Measurements from ENCODE around the gene FOXP1. TPM values are rescaled to one million over a fixed set of nuclear protein-coding genes. Genes with fewer than 3 reads are reported as not detected.

FOXP1 gene
- total and polyA plus RNA-seq, 2 of the 13 experiments (the other 11 are each of a cell fraction or from before 2014, with no cell fraction given) = 40.4 to 59.0 TPM

GRCh38 chr3:71245971-71246880 lies 337.3 kb downstream of the FOXP1 start (continued):
- TF ChIP-seq HOXA3 (CRISPR knock-in tag; IDR thresholded peaks at IDR 0.05) = no peak
- no peak for TF ChIP-seq ZNF501 (CRISPR knock-in tag; IDR thresholded peaks at IDR 0.05)
- peak; percentile 83; the same call in 1 of the 2 replicates for TF ChIP-seq ZNF740 (CRISPR knock-in tag; IDR thresholded peaks at IDR 0.05)
- TF ChIP-seq ZFP82 (CRISPR knock-in tag; IDR thresholded peaks at IDR 0.05; ENCODE audit: borderline replicate concordance) = no peak
- no peak for TF ChIP-seq CCAR2 (optimal IDR thresholded peaks at IDR 0.05; ENCODE audit: low read depth, low read length)
- no peak for TF ChIP-seq GLMP (CRISPR knock-in tag; IDR thresholded peaks at IDR 0.05; ENCODE audit: borderline replicate concordance)
- no peak for TF ChIP-seq RBM22 (optimal IDR thresholded peaks at IDR 0.05; ENCODE audit: low read length)
- no peak for TF ChIP-seq PHF21A (CRISPR knock-in tag; IDR thresholded peaks at IDR 0.05)
- TF ChIP-seq ZNF160 (CRISPR knock-in tag; IDR thresholded peaks at IDR 0.05) = no peak
- no peak for TF ChIP-seq ZBTB40 (IDR thresholded peaks at IDR 0.05)
- no peak for TF ChIP-seq ZBTB40 (CRISPR knock-in tag; IDR thresholded peaks at IDR 0.05)
- no peak for TF ChIP-seq SP2 (CRISPR knock-in tag; IDR thresholded peaks at IDR 0.05)
- no peak for TF ChIP-seq BATF2 (CRISPR knock-in tag; IDR thresholded peaks at IDR 0.05)
- TF ChIP-seq SALL1 (CRISPR knock-in tag; IDR thresholded peaks at IDR 0.05) = peak; percentile 70
- TF ChIP-seq HNF1B (CRISPR knock-in tag; IDR thresholded peaks at IDR 0.05) = no peak
- no peak for TF ChIP-seq ZNF619 (CRISPR knock-in tag; IDR thresholded peaks at IDR 0.05)
